ENCODE data around the gene HIVEP3.

HIVEP3 gene

GRCh38 chr1:41848216-41848952, 70.3 kb downstream of the HIVEP3 start:
- Histone ChIP-seq H3K4me3 (ENCODE audit: extremely low read depth, insufficient read depth, low read length, poor library complexity, severe bottlenecking) (no peak overlapping the region), H3K36me3 (ENCODE audit: control insufficient read depth, insufficient read depth, low read length) (no peaks in the 10 kb centered on the region), H3K4me1 (ENCODE audit: control insufficient read depth, insufficient read depth, low read length, poor library complexity, severe bottlenecking) (peaks cover 35% of the 10 kb centered on the region), H3K9me3 (ENCODE audit: control insufficient read depth, low read length) (no peaks in the 10 kb centered on the region), H3K27ac (ENCODE audit: low read depth, low read length, severe bottlenecking) (no peak overlapping the region)
- 95 to 96% methylated on average over 7 of the region's 7 CpGs for WGBS, 2 experiments (ENCODE audit: insufficient coverage in 2 of 2)

- Histone ChIP-seq H3K27ac (ENCODE audit: low read depth, low read length, severe bottlenecking) (no peak overlapping the region), H3K4me3 (ENCODE audit: extremely low read depth, insufficient read depth, low read length, poor library complexity, severe bottlenecking) (no peak overlapping the region), H3K9me3 (ENCODE audit: control insufficient read depth, low read length) (no peaks in the 10 kb centered on the region), H3K36me3 (ENCODE audit: control insufficient read depth, insufficient read depth, low read length) (no peaks in the 10 kb centered on the region), H3K4me1 (ENCODE audit: control insufficient read depth, insufficient read depth, low read length, poor library complexity, severe bottlenecking) (peaks cover 41% of the 10 kb centered on the region)
- WGBS, 2 experiments (ENCODE audit: insufficient coverage in 2 of 2) = 89 to 90% methylated on average over 1 to 2 of the region's 2 CpGs
Measured at GRCh38 chr1:41847733-41848132, 71.0 kb downstream of the HIVEP3 start.

GRCh38 chr1:41846625-41847405, 71.9 kb downstream of the HIVEP3 start:
- 90 to 94% methylated on average over 1 to 2 of the region's 3 CpGs for WGBS, 2 experiments (ENCODE audit: insufficient coverage in 2 of 2)

GRCh38 chr1:41844781-41845272, 73.9 kb downstream of the HIVEP3 start:
- no peak overlapping the region for H3K27ac ChIP-seq (ENCODE audit: low read depth, low read length, severe bottlenecking)
- no peaks in the 10 kb centered on the region for H3K9me3 ChIP-seq (ENCODE audit: control insufficient read depth, low read length)
- H3K36me3 ChIP-seq (ENCODE audit: control insufficient read depth, insufficient read depth, low read length) = no peaks in the 10 kb centered on the region
- H3K4me1 ChIP-seq (ENCODE audit: control insufficient read depth, insufficient read depth, low read length, poor library complexity, severe bottlenecking) = peaks cover 34% of the 10 kb centered on the region
- 86 to 100% methylated on average over 1 of the region's 2 CpGs for WGBS, 2 experiments (ENCODE audit: insufficient coverage in 2 of 2)
- no peak overlapping the region for H3K4me3 ChIP-seq (ENCODE audit: extremely low read depth, insufficient read depth, low read length, poor library complexity, severe bottlenecking)

More at GRCh38 chr1:41846625-41847405, 71.9 kb downstream of the HIVEP3 start:
- Histone ChIP-seq H3K9me3 (ENCODE audit: control insufficient read depth, low read length) (no peaks in the 10 kb centered on the region), H3K4me1 (ENCODE audit: control insufficient read depth, insufficient read depth, low read length, poor library complexity, severe bottlenecking) (peaks cover 46% of the 10 kb centered on the region), H3K36me3 (ENCODE audit: control insufficient read depth, insufficient read depth, low read length) (no peaks in the 10 kb centered on the region), H3K4me3 (ENCODE audit: extremely low read depth, insufficient read depth, low read length, poor library complexity, severe bottlenecking) (no peak overlapping the region), H3K27ac (ENCODE audit: low read depth, low read length, severe bottlenecking) (no peak overlapping the region)

GRCh38 chr1:41844255-41844654, 74.5 kb downstream of the HIVEP3 start:
- Histone ChIP-seq H3K9me3 (ENCODE audit: control insufficient read depth, low read length) (no peaks in the 10 kb centered on the region), H3K4me3 (ENCODE audit: extremely low read depth, insufficient read depth, low read length, poor library complexity, severe bottlenecking) (no peak overlapping the region), H3K27ac (ENCODE audit: low read depth, low read length, severe bottlenecking) (no peak overlapping the region), H3K36me3 (ENCODE audit: control insufficient read depth, insufficient read depth, low read length) (no peaks in the 10 kb centered on the region), H3K4me1 (ENCODE audit: control insufficient read depth, insufficient read depth, low read length, poor library complexity, severe bottlenecking) (peaks cover 34% of the 10 kb centered on the region)
- 79 to 90% methylated on average over 7 of the region's 8 CpGs for WGBS, 2 experiments (ENCODE audit: insufficient coverage in 2 of 2)

- Histone ChIP-seq H3K27ac (ENCODE audit: low read depth, low read length, severe bottlenecking) (no peak overlapping the region), H3K4me1 (ENCODE audit: control insufficient read depth, insufficient read depth, low read length, poor library complexity, severe bottlenecking) (peaks cover 29% of the 10 kb centered on the region), H3K4me3 (ENCODE audit: extremely low read depth, insufficient read depth, low read length, poor library complexity, severe bottlenecking) (no peak overlapping the region), H3K36me3 (ENCODE audit: control insufficient read depth, insufficient read depth, low read length) (no peaks in the 10 kb centered on the region), H3K9me3 (ENCODE audit: control insufficient read depth, low read length) (no peaks in the 10 kb centered on the region)
- 82 to 100% methylated on average over 1 to 2 of the region's 11 CpGs for WGBS, 2 experiments (ENCODE audit: insufficient coverage in 2 of 2)
Measured at GRCh38 chr1:41842993-41843755, 75.5 kb downstream of the HIVEP3 start.

- H3K9me3 ChIP-seq (ENCODE audit: control insufficient read depth, low read length) = no peaks in the 10 kb centered on the region
- no peak overlapping the region for H3K4me3 ChIP-seq (ENCODE audit: extremely low read depth, insufficient read depth, low read length, poor library complexity, severe bottlenecking)
- 44 to 55% methylated on average over 2 of the region's 2 CpGs for WGBS, 2 experiments (ENCODE audit: insufficient coverage in 2 of 2)
- H3K27ac ChIP-seq (ENCODE audit: low read depth, low read length, severe bottlenecking) = no peak overlapping the region
- H3K36me3 ChIP-seq (ENCODE audit: control insufficient read depth, insufficient read depth, low read length) = no peaks in the 10 kb centered on the region
- H3K4me1 ChIP-seq (ENCODE audit: control insufficient read depth, insufficient read depth, low read length, poor library complexity, severe bottlenecking) = peaks cover 29% of the 10 kb centered on the region
Measured at GRCh38 chr1:41842326-41842725, 76.4 kb downstream of the HIVEP3 start.

GRCh38 chr1:41840592-41841246, 78.0 kb downstream of the HIVEP3 start:
- 77 to 79% methylated on average over 3 to 5 of the region's 8 CpGs for WGBS, 2 experiments (ENCODE audit: insufficient coverage in 2 of 2)
- no peaks in the 10 kb centered on the region for H3K36me3 ChIP-seq (ENCODE audit: control insufficient read depth, insufficient read depth, low read length)
- no peak overlapping the region for H3K27ac ChIP-seq (ENCODE audit: low read depth, low read length, severe bottlenecking)
- peaks cover 25% of the 10 kb centered on the region for H3K4me1 ChIP-seq (ENCODE audit: control insufficient read depth, insufficient read depth, low read length, poor library complexity, severe bottlenecking)
- H3K9me3 ChIP-seq (ENCODE audit: control insufficient read depth, low read length) = no peaks in the 10 kb centered on the region
- H3K4me3 ChIP-seq (ENCODE audit: extremely low read depth, insufficient read depth, low read length, poor library complexity, severe bottlenecking) = no peak overlapping the region

- 89 to 90% methylated on average over 5 to 6 of the region's 6 CpGs for WGBS, 2 experiments (ENCODE audit: insufficient coverage in 2 of 2)
- H3K4me3 ChIP-seq (ENCODE audit: extremely low read depth, insufficient read depth, low read length, poor library complexity, severe bottlenecking) = no peak overlapping the region
- H3K27ac ChIP-seq (ENCODE audit: low read depth, low read length, severe bottlenecking) = no peak overlapping the region
- H3K9me3 ChIP-seq (ENCODE audit: control insufficient read depth, low read length) = no peaks in the 10 kb centered on the region
- H3K4me1 ChIP-seq (ENCODE audit: control insufficient read depth, insufficient read depth, low read length, poor library complexity, severe bottlenecking) = peaks cover 15% of the 10 kb centered on the region
- H3K36me3 ChIP-seq (ENCODE audit: control insufficient read depth, insufficient read depth, low read length) = no peaks in the 10 kb centered on the region
Measured at GRCh38 chr1:41838266-41838665, 80.5 kb downstream of the HIVEP3 start.

GRCh38 chr1:41837691-41838090, 81.0 kb downstream of the HIVEP3 start:
- Histone ChIP-seq H3K9me3 (ENCODE audit: control insufficient read depth, low read length) (no peaks in the 10 kb centered on the region), H3K27ac (ENCODE audit: low read depth, low read length, severe bottlenecking) (no peak overlapping the region), H3K36me3 (ENCODE audit: control insufficient read depth, insufficient read depth, low read length) (no peaks in the 10 kb centered on the region), H3K4me1 (ENCODE audit: control insufficient read depth, insufficient read depth, low read length, poor library complexity, severe bottlenecking) (peaks cover 9% of the 10 kb centered on the region), H3K4me3 (ENCODE audit: extremely low read depth, insufficient read depth, low read length, poor library complexity, severe bottlenecking) (no peak overlapping the region)
- WGBS, 2 experiments (ENCODE audit: insufficient coverage in 2 of 2) = no CpG with 5 or more reads among the region's 1 CpG
